Measurements from ENCODE around the gene CD84.
"Not testable (repeated sequence)": the region's sequence is repeated elsewhere in the genome, so short reads cannot be mapped to it uniquely, and the experiment has no call there.

Gene CD84

DNA sequence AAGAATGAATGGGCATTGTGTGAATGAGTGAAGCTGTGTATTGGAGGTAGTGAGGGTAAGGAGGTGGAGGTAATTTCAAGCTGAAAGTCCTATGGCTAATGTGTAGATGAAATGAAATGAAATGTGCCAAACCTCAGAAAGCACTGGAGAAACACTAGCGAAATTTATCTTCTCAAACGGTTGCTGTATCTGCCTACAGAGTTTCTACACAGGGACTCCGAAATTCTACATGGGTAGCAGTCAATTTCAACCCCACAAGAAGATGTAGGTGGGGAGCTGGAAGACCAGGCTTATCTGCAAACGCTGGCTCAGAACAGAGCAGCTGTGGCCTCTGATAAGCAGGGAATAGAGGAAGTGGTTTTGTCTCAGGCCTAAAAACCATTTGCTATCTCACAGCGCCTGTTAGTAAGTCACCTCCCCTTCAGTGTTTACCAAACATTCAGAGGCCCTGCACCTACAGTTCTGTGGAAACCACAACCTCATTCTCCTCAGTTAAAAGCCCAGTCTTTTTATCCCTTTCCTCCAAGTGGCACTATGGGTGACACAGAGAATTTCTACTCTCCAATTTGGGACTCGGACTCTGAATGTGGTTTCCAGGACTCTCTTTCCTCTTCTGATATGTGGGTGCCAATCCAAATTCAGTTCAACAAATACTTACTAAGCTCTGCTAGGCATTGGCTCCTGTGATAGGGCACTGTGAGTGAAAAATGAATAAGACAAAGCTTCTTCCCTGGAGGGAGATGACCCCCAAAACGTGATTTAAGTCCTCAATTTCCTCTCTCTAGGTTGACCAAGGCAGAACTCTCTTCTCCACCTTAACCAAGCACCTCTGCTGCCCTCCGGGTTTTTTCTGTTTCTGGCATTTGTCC lies 39.1 kb downstream of the CD84 start:
- no peak for DNase-seq

DNA sequence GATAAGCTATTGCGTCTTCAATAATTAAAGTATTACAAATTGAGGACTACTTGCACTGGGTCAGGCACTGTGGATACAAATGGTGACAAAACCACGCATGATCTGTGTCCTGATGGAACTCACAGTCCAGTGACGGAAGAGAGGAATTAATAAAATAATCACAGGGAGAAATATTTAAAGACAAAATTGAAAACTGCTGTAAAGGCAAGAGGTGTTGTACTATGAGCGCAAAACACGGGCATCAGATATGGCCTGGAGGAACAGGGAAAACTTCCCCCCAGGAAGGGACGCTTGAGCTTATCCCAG lies 39.7 kb downstream of the CD84 start:
- no peak for DNase-seq

DNA sequence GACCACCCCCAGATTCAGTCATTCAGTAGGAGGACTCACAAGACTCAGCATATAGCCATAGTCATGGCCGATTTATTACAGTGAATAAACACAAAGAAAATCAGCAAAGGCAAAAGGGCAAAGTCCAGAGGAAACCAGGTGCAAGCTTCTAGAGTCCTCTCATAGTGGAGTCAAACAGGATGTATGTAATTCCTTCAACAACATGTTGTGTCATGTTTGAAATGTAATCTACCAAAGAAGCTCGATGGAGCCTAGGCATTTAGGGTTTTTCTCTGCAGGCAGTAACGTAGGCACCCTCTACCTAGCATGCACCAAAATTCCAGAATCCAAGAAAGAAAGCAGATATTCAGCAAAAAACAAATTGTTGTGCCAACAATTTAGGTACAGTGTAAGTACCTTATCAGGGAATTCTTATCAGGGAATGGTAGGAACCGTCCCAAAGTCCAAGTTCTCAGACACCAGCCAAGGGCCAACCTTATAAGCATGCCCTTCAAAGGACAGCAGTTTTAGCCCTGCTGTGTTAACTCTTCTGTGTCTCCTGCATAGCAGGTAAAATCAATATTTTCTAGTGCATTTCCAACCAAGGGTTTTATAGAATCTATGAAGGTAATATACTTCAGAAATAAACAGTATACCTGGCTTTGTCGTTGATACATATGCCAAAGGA lies 40.2 kb downstream of the CD84 start:
- DNase-seq, result no peak

DNA sequence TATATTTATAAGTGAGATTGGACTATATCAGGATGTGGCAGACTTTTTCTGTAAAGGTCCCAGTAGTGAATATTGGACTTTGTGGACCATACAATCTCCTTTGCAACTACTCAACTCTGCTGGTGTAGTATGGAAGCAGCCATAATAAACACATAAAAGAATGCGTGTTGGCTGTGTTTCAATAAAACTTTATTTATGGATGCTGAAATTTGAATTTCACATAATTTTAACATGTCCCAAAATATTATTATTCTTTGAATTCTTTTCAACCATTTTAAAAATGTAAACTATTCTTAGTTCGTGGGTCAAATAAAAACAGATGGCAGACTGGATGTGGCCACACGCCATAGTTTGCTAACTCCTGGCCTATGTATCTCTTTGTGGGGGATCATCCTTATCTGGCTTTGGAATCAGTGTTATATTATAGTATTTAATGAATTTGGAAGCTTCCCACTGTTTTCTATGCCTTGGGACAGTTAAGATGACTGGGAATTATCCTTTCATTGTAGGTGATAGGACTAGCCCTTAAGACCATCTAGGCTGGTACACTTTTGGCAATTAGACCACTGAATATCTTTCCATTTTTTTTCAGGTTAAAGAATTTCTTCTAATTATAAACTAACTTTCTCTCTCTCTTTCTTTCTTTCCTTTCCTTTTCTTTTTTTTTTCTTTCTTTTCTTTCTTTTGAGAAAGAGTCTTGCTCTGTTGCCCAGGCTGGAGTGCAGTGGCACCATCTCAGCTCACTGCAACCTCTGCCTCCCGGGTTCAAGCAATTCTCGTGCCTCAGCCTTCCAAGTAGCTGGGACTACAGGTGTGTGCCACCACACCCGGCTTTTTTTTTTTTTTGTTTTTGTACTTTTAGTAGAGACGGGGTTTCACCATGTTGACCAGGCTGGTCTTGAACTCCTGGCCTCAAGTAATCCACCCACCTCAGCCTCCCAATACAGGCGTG lies 41.3 kb downstream of the CD84 start:
- no peak for DNase-seq

DNA sequence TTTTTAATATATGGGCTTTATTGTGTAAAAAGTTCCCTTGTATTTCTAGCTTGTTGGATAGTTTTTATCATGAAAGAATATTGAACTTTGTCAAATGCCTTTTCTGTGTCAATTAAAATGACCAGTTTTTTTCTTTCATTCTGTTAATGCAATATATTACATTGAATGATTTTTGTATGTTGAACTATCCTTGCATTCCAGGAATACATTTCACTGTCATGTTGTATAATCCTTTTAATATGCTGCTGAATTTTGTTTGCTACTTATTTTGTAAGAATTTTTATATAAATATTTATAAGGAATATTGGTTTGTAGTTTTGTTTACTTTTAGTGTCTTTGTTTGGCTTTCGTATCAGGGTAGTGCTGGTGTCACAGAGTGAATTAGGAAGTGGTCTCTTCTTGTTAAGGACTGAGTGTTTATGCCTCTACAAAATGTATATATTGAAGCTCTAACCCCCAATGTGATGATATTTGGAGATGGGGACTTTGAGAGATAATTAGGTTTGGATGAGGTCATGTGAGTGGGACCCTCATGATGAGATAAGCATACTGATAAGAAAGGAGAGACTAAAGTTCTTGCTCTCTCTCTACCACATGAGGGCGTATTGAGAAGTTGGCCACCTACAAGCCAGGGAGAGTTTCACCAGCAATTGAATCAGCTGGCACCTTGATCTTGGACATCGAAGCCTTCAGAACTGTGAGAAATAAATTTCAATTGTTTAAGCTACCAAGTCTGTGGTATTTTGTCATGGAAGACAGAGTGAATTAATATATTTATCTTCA lies 44.3 kb downstream of the CD84 start:
- no peak for DNase-seq

DNA sequence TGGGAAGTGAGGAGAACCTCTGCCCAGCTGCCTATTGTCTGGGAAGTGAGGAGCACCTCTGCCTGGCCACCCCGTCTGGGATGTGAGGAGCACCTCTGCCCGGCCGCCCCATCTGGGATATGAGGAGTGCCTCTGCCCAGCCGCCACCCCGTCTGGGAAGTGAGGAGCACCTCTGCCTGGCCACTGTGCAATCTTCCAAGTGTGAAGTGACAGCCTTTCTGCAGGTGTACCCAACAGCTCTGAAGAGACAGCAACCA lies 46.8 kb downstream of the CD84 start:
- DNase-seq, result not testable (repeated sequence)

DNA sequence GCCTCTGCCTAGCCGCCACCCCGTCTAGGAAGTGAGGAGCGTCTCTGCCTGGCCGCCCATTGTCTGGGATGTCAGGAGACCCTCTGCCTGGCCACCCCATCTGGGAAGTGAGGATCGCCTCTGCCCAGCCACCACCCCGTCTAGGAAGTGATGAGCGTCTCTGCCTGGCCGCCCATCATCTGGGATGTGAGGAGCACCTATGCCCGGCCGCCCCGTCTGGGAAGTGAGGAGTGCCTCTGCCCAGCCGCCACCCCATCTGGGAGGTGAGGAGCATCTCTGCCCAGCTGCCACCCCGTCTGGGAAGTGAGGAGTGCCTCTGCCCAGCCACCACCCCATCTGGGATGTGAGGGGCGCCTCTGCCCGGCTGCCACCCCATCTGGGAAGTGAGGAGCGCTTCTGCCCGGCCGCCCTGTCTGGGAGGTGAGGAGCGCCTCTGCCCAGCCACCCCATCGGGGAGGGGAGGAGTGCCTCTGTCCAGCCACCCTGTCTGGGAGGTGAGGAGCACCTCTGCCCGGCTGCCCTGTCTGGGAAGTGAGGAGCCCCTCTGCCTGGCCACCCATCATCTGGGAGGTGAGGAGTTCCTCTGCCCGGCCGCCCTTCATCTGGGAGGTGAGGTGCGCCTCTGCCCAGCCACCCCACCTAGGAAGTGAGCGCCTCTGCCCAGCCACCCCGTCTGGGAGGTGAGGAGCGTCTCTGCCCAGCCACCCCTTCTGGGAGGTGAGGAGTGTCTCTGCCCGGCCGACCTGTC lies 47.3 kb downstream of the CD84 start:
- not testable (repeated sequence) for DNase-seq

DNA sequence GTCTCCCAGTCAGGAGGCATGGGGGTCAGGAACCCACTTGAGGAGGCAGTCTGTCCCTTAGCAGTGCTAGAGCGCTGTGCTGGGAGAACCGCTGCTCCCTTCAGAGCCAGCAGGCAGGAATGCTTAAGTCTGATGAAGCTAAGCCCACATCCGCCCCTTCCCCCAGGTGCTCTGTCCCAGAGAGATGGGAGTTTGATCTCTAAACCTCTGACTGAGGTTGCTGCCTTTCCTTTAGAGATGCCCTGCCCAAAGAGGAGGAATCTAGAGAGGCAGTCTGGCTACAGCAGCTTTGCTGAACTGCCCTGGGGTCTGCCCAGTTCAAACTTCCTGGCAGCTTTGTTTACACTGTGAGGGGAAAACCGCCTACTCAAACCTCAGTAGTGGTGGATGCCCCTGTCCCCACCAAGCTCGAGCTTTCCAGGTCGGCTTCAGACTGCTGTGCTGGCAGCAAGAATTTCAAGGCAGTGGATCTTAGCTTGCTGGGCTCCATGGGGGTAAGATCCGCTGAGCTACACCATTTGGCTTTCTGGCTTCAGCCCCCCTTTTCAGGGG lies 49.8 kb downstream of the CD84 start:
- not testable (repeated sequence) for DNase-seq

DNA sequence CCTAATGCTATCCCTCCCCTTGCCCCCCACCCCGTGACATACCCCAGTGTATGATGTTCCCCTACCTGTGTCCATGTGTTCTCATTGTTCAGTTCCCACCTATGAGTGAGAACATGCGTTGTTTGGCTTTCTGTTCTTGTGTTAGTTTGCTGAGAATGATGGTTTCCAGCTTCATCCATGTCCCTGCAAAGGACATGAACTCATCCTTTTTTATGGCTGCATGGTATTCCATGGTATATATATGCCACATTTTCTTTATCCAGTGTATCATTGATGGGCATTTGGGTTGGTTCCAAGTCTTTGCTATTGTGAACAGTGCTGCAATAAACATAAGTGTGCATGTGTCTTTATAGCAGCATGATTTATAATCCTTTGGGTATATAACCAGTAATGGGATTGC lies 55.5 kb downstream of the CD84 start:
- not testable (repeated sequence) for DNase-seq

DNA sequence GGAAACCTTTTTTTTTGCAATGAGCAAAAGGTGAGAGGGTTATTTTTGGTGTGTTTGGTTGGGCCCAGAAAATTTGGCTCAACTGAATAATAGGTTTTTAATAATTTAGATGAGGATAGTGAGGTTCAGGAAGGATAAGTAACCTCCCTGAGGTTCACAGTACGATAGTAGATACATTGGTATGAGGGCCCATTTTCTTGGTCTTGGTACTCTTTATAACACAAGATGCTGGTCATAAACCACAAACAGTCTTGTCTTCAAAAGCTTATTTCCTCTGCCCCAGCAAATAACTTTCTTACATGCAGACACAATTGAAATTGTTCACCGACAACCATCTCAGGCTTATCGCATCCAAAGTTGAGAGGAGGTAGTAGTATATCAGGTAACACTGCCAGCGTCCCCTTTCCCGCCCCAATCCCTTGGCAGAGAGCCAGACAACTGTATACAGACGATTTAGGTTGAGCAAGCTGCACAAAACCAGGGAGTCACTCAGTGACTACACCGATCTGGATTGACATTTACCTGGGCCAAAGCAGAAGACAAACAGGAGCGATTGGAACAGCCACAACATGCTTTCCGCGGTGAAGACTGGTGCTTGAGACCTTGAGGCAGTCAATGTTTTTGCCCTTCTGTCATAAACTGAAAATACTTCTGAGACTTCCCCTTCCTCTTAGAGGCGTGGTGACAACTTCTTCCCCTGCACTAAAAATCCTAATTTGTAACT lies 56.5 kb downstream of the CD84 start, which contains the start of gene SLAMF6:
Gene SLAMF6, minus strand, starts transcription at position 634 of the 724 bp plus-strand sequence. Its CDS starts 63 bp downstream, at position 571.
- no peak for DNase-seq

DNA sequence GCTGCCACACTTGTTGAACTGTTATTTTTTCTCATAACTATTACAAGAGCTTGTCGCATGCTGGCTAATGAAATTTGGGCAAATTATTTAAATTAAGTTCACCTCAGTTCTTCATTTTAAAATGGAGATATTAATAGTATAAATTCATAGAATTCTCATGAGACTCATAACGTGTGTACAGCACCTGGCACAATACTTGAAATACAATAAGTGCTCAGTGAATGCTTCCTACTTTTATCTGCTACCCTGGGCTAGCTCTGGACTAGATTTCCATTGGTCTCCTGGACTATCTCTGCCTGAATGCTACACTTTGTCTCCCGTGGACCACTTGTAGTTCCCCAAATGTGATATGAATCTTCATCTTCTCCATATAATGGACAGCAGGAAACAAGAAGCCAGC lies 57.2 kb downstream of the CD84 start:
- no peak for DNase-seq

DNA sequence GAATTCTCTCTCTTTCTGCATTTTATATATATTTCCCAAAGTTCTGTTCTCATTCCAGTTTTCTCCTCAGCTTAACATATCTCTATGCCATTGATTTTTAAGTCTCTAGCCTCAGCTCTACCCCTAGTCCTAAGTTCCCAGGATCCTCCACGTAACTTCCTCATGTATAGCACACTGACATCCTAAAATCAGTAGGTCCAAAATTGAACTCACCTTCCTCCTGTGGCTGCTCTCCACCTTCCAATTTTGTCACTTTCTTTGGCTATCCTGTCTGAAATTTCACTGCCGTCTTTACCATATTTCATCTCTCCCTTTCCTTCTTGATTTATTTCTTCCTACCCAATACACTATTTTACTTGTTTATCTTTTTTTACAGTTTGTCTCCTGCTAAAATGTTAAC lies 57.7 kb downstream of the CD84 start:
- DNase-seq, result no peak

DNA sequence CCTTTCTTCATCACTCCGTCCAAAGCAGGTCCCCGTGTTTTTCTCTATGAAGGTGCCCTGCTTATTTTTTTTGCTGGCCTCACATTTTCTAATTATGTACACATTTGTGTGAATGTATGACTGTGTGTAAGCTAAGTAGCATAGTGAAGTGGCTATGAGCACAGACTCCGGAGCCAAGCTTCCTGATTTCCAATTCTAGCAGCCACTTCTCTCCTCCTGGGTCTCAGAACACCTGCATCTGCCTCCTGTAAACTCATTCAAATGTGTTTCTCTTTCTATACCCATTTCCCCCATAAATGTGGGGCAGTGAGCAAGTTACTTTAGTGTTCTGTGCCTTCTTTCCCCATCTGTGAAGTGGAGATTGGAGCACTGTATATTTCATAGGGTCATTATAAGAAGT lies 58.3 kb downstream of the CD84 start:
- DNase-seq, result no peak

DNA sequence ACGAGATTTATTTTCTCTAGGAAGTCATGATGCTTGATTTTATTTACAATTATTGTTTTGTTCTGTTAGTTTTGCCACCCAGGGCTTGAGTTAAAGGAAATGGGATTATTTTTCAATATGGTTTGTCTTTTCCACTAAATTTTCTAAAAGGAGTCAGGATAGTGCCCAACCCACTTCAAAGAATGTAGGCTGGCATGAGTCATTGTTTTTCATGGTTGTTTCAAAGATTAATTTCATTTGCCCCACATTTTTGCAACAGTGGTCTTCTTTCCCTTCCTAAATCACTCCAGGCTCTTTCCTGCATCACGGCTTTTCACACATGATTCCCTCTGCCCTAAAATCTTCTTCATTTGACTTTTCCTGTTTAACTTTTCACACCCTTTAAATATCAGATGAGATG lies 58.7 kb downstream of the CD84 start:
- DNase-seq, result no peak

DNA sequence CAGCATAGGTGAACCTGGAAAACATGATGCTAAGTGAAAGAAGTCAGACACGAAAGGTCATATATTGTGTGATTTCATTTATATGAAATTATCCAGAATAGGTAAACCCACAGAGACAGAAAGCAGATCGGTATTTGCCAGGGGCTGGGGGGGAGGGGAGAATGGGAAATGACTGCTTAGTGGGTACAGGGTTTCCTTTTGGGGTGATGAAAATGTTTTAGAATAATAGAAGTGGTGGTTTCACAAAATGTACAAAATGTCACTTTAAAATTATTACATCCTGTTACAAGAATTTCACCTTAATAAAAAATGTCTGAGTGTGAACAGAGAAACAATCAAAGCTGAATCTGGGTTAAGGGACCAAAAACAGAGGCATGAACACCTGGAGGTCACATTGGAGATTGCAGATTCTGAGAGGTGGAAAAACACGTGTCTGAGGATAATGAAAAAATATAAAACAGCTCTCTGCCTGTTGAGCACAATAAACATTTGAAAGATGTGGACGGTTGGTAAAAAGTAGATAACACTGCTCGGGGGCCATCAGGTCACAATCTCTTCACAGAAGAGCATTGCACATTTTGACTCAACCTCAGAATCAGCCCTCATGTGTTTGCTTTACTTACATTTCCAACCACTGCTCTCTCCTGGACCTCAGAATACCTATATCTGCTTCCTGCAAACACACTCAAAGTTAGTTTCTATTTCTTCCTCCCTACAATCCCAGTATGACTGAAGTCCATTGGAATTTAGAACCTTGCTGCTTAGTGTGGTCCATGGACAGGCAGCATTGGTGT lies 59.5 kb downstream of the CD84 start:
- no peak for DNase-seq

DNA sequence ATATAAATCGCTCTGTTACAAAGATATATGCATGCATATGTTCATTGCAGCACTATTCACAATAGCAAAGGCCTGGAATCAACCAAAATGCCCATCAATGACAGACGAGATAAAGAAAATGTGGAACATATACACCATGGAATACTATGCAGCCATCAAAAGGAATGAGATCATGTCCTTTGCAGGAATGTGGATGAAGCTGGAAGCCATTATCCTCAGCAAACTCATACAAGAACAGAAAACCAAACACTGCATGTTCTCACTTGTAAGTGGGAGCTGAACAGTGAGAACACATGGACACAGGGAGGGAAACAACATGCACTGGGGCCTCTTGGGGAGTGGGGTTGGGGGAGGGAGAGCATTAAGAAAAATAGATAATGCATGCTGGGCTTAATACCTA lies 61.8 kb downstream of the CD84 start:
- not testable (repeated sequence) for DNase-seq

DNA sequence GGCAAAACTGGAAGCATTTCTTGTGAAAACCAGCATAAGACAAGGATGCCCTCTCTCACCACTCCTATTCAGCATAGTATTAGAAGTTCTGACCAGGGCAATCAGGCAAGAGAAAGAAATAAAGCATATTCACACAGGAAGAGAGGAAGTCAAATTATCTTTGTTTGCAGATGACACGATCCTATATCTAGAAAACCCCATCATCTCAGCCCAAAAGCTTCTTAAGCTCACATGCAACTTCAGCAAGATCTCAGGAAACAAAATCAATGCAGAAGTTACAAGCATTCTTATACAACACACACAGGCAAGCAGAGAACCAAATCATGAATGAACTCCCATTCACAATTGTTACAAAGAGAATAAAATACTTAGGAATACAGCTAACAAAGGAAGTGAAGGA lies 63.4 kb downstream of the CD84 start:
- DNase-seq, result not testable (repeated sequence)

DNA sequence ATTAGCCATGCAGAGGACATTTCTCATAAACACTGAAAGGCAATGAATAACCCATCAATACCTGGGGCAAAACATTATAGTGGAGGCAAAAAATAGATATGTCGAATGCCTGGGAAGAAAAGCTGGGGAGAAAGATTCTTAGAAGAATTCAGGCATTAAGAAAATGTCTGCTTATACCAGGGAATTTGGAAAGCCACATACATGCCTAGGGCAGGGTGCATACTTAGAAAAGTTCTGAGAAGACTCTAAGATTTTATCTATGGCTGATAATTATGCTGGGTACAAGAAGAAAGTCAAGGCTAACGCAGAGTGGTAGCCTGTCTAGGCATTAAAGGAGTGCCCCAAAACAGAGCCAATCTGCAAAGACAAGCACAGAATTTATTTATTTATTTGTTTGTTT lies 74.6 kb downstream of the CD84 start:
- no peak for DNase-seq

DNA sequence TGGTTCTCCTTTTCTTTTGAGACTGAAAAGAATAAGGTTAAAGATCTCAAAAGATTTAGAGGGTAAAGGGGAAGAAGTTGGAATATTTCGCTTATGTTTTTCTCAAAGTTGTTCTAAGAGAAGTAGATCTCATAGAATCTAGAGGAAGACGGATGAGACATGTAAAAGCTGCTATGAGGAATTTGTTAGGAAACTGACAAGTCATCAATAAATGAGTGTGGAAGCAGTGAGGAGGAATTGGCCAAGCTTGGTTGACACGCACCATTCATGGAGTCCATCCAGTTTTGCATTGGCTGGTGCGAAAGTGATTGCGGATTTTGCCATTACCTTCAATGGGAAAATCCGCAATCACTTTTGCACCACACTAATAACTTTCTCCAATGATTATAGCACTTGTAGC lies 76.2 kb downstream of the CD84 start:
- DNase-seq, result no peak

DNA sequence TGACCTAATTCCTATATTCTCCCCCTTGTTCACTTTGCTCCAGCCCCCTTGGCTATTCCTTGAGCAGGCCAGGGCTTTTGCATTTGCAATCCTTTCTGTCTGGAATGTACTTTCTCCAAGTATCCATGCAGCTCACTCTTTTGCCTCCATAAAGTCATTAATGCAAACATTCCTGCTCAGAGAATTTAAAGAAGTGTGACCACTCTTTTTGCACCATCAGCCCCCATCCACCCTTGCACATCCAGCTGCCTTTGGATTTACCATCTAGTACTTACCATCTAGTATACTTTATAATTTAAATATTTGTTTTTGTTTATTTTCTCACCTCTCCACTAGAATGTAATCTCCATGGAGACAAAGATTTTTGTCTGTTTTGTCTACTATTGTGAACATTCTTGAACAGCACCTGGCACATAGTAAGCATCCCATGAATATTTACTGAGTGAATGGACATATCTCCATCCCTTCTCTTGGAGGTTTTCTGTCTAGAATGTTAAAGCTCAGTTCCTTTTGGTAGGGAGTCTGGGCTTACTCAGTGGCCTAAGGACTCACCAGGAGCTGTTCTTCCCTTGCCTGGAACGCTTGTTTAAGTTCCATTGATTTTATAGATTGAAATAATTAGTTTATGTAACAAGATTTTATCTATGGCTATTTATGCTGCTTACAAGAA lies 78.8 kb downstream of the CD84 start:
- DNase-seq, result no peak
